IPS-15b (cell line): ENCODE results near the gene SLC16A9.

Source experiments
- H3K27me3 ChIP-seq: one replicate; pipeline ENCODE4 v1.6.1; 2013; ENCODE audit warnings: low read length; ENCODE audit not compliant: control insufficient read depth, insufficient read depth
- H3K36me3 ChIP-seq: one replicate; pipeline ENCODE4 v1.6.1; 2013; ENCODE audit warnings: low read length; ENCODE audit not compliant: control insufficient read depth, insufficient read depth
- H3K4me1 ChIP-seq: one replicate; pipeline ENCODE4 v1.6.1; 2013; ENCODE audit warnings: mild to moderate bottlenecking, low read length; ENCODE audit not compliant: control insufficient read depth, insufficient read depth
- H3K4me3 ChIP-seq: one replicate; pipeline ENCODE4 v1.5.1; 2013; ENCODE audit warnings: low read depth, low read length
- H3K9ac ChIP-seq: one replicate; pipeline ENCODE4 v1.6.1; 2013; ENCODE audit warnings: low read depth, mild to moderate bottlenecking, low read length
- H3K9me3 ChIP-seq: one replicate; pipeline ENCODE4 v1.6.1; 2013; ENCODE audit warnings: mild to moderate bottlenecking, low read length; ENCODE audit not compliant: control insufficient read depth, insufficient read depth

The SLC16A9 gene

GRCh38 chr10:59623133-59624121 lies 86.2 kb downstream of the SLC16A9 start:
- Histone ChIP-seq H3K9ac (no peak overlapping the region), H3K27me3 (no peaks in the 10 kb centered on the region), H3K36me3 (no peaks in the 10 kb centered on the region), H3K4me1 (peaks cover 9% of the 10 kb centered on the region), H3K9me3 (no peaks in the 10 kb centered on the region), H3K4me3 (no peak overlapping the region)

GRCh38 chr10:59622320-59623132 lies 87.1 kb downstream of the SLC16A9 start:
- Histone ChIP-seq H3K9me3 (no peaks in the 10 kb centered on the region), H3K36me3 (no peaks in the 10 kb centered on the region), H3K4me1 (peaks cover 9% of the 10 kb centered on the region), H3K27me3 (no peaks in the 10 kb centered on the region), H3K4me3 (no peak overlapping the region), H3K9ac (no peak overlapping the region)

GRCh38 chr10:59621771-59622170 lies 87.9 kb downstream of the SLC16A9 start:
- Histone ChIP-seq H3K36me3 (no peaks in the 10 kb centered on the region), H3K9ac (no peak overlapping the region), H3K9me3 (no peaks in the 10 kb centered on the region), H3K4me1 (peaks cover 6% of the 10 kb centered on the region), H3K4me3 (no peak overlapping the region), H3K27me3 (no peaks in the 10 kb centered on the region)

- H3K9me3 ChIP-seq, result no peaks in the 10 kb centered on the region
- no peaks in the 10 kb centered on the region for H3K4me1 ChIP-seq
- H3K36me3 ChIP-seq, result no peaks in the 10 kb centered on the region
- H3K9ac ChIP-seq, result no peak overlapping the region
- H3K27me3 ChIP-seq, result no peaks in the 10 kb centered on the region
- H3K4me3 ChIP-seq, result no peak overlapping the region
These were observed 91.0 kb downstream of the SLC16A9 start for GRCh38 chr10:59618666-59619065.

- Histone ChIP-seq H3K4me3 (no peak overlapping the region), H3K4me1 (no peaks in the 10 kb centered on the region), H3K9ac (no peak overlapping the region), H3K36me3 (no peaks in the 10 kb centered on the region), H3K27me3 (no peaks in the 10 kb centered on the region), H3K9me3 (no peaks in the 10 kb centered on the region)
These were observed 91.7 kb downstream of the SLC16A9 start for GRCh38 chr10:59617996-59618395.

GRCh38 chr10:59611048-59611447 lies 98.6 kb downstream of the SLC16A9 start:
- Histone ChIP-seq H3K4me1 (no peaks in the 10 kb centered on the region), H3K4me3 (no peak overlapping the region), H3K27me3 (no peaks in the 10 kb centered on the region), H3K36me3 (no peaks in the 10 kb centered on the region), H3K9me3 (no peaks in the 10 kb centered on the region), H3K9ac (no peak overlapping the region)

GRCh38 chr10:59607970-59608369 lies 101.7 kb downstream of the SLC16A9 start:
- no peaks in the 10 kb centered on the region for H3K36me3 ChIP-seq

GRCh38 chr10:59606551-59606961 lies 103.1 kb downstream of the SLC16A9 start:
- H3K9ac ChIP-seq, result no peak overlapping the region
- H3K4me1 ChIP-seq, result no peaks in the 10 kb centered on the region
- H3K4me3 ChIP-seq, result no peak overlapping the region
- H3K27me3 ChIP-seq, result no peaks in the 10 kb centered on the region
- no peaks in the 10 kb centered on the region for H3K36me3 ChIP-seq
- H3K9me3 ChIP-seq, result no peaks in the 10 kb centered on the region

More at GRCh38 chr10:59607970-59608369, 101.7 kb downstream of the SLC16A9 start:
- Histone ChIP-seq H3K9me3 (no peaks in the 10 kb centered on the region), H3K4me1 (no peaks in the 10 kb centered on the region), H3K9ac (no peak overlapping the region), H3K27me3 (no peaks in the 10 kb centered on the region), H3K4me3 (no peak overlapping the region)

- no peaks in the 10 kb centered on the region for H3K4me1 ChIP-seq
- H3K36me3 ChIP-seq, result no peaks in the 10 kb centered on the region
- no peak overlapping the region for H3K9ac ChIP-seq
- no peak overlapping the region for H3K4me3 ChIP-seq
- H3K9me3 ChIP-seq, result no peaks in the 10 kb centered on the region
- H3K27me3 ChIP-seq, result no peaks in the 10 kb centered on the region
These were observed 107.7 kb downstream of the SLC16A9 start for GRCh38 chr10:59601985-59602384.
